CD4-positive, alpha-beta T cell treated with Interleukin-6 at 100 ng/mL for 8 hours (primary cell): ENCODE data around the gene FBRSL1.
A peak's percentile ranks its signal among the peaks of the same experiment; 100 is the strongest.

Source experiments
- DNase-seq: peaks from one replicate; pipeline ENCODE4 v3.0.0-alpha.2; 2020; ENCODE audit warnings: mixed read lengths, low spot score

Gene FBRSL1

GRCh38 chr12:132511516-132512196 lies 21.7 kb downstream of the FBRSL1 start:
- no peak for DNase-seq

GRCh38 chr12:132512197-132513069 lies 22.5 kb downstream of the FBRSL1 start:
- no peak for DNase-seq

- no peak for DNase-seq
These were observed 23.1 kb downstream of the FBRSL1 start for GRCh38 chr12:132513070-132513398.

- no peak for DNase-seq
These were observed 23.6 kb downstream of the FBRSL1 start for GRCh38 chr12:132513458-132514135.

- DNase-seq = no peak
These were observed 24.4 kb downstream of the FBRSL1 start for GRCh38 chr12:132514216-132514820.

GRCh38 chr12:132514838-132515237 lies 24.9 kb downstream of the FBRSL1 start:
- DNase-seq = no peak

- DNase-seq = no peak
These were observed 26.4 kb downstream of the FBRSL1 start for GRCh38 chr12:132516095-132517012.

GRCh38 chr12:132517013-132517739 lies 27.2 kb downstream of the FBRSL1 start:
- no peak for DNase-seq

- no peak for DNase-seq
These were observed 27.8 kb downstream of the FBRSL1 start for GRCh38 chr12:132517740-132518100.

- no peak for DNase-seq
These were observed 28.5 kb downstream of the FBRSL1 start for GRCh38 chr12:132518354-132518992.

- no peak for DNase-seq
These were observed 30.7 kb downstream of the FBRSL1 start for GRCh38 chr12:132520421-132521199.

- DNase-seq = no peak
These were observed 31.2 kb downstream of the FBRSL1 start for GRCh38 chr12:132521200-132521580.

GRCh38 chr12:132521712-132522292 lies 31.9 kb downstream of the FBRSL1 start:
- DNase-seq = no peak

GRCh38 chr12:132522592-132523380 lies 32.8 kb downstream of the FBRSL1 start:
- DNase-seq = no peak

- peak; percentile 73 for DNase-seq
These were observed 33.8 kb downstream of the FBRSL1 start for GRCh38 chr12:132523576-132524331.

GRCh38 chr12:132524405-132524804 lies 34.5 kb downstream of the FBRSL1 start:
- no peak for DNase-seq

GRCh38 chr12:132525011-132525832 lies 35.3 kb downstream of the FBRSL1 start:
- DNase-seq = no peak
